ENCODE data around the gene COPS3.

The COPS3 gene

DNA sequence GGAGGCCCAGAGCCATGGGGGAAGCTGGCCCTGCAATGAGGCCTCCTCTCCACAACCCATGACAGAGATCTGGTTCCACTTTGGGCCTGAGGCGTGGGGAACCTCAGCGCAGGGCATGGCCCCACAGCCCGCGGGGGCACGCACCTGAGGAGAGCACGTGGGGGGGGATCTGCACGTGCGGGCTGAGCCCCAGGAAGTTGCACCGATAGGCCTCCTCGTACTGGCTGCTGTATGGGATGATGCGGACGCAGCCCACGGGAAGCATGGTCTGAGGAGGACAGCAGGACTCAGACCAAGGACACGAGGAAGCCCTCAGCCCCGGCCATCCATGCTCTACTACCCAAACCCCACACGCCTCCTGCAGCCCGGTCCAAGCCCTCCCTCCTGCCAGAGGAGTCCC lies 64.8 kb downstream of the COPS3 start:
- H3K4me3 ChIP-seq (ENCODE audit: low read depth, low read length) = no peak overlapping the region
- TF ChIP-seq, protein P1, sequence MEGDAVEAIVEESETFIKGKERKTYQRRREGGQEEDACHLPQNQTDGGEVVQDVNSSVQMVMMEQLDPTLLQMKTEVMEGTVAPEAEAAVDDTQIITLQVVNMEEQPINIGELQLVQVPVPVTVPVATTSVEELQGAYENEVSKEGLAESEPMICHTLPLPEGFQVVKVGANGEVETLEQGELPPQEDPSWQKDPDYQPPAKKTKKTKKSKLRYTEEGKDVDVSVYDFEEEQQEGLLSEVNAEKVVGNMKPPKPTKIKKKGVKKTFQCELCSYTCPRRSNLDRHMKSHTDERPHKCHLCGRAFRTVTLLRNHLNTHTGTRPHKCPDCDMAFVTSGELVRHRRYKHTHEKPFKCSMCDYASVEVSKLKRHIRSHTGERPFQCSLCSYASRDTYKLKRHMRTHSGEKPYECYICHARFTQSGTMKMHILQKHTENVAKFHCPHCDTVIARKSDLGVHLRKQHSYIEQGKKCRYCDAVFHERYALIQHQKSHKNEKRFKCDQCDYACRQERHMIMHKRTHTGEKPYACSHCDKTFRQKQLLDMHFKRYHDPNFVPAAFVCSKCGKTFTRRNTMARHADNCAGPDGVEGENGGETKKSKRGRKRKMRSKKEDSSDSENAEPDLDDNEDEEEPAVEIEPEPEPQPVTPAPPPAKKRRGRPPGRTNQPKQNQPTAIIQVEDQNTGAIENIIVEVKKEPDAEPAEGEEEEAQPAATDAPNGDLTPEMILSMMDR (IDR thresholded peaks at IDR 0.05; ENCODE audit: borderline replicate concordance, insufficient read depth, low read depth, low read length) = no peak

DNA sequence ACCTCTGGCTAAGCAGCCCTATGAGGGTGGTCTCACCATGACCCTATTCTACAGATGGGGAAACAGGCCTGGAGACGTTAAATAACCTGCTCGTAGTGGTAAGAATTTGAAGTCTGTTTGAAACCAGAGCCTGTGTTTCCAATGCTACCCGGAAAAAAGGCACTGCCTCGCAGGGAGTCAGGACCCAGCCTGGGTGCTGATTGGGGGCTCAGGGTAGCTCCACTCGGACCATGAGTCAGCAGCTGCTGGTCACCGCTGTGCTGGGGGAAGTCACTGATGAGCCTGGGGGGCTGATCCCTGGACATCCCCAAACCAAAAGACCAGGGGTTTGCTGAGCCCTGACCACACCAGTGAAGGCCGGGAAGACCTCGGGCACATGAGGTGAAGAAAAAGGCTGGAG lies 65.5 kb downstream of the COPS3 start:
- no peak overlapping the region for H3K4me3 ChIP-seq (ENCODE audit: low read depth, low read length)
- TF ChIP-seq, protein P1 (IDR thresholded peaks at IDR 0.05; ENCODE audit: borderline replicate concordance, insufficient read depth, low read depth, low read length) = no peak

DNA sequence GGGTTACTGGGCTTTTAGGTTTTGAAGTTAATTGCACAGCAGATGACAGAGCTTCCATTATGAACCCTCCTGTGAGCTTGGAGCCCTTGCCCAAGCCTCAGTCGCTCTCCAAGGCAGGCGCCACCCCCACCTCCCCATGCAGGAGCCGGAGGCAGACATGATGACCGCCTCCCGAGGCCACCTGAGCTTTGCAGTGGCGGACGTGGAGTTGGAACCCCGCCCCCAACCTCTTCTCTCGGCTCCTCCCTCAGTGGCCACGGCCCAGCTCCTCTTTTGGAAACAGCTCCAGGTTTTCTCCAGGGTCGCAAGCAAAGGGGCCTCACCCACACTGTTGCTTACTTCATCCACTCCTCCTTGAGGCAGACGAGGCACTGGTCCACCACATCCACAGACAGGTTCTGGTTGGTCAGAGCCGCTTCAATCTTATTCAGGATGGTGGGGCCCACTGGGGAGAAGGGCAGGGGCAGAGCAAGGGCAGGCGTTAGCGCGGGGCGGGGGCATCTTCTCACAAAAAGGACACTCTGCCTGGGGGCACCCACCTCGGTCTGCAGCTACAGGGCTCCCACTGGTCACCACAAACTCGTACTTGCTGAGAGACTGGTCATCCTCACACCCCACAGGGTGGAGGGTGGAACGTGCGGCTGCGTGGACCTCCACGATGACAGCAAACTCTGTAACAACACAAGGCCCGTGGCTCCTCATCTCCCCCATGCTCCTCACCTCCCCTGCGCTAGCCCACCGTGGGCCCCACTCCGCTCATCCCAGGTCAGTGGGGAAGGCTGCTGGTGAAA lies 66.2 kb downstream of the COPS3 start:
- TF ChIP-seq, protein P1 (IDR thresholded peaks at IDR 0.05; ENCODE audit: borderline replicate concordance, insufficient read depth, low read depth, low read length) = no peak

DNA sequence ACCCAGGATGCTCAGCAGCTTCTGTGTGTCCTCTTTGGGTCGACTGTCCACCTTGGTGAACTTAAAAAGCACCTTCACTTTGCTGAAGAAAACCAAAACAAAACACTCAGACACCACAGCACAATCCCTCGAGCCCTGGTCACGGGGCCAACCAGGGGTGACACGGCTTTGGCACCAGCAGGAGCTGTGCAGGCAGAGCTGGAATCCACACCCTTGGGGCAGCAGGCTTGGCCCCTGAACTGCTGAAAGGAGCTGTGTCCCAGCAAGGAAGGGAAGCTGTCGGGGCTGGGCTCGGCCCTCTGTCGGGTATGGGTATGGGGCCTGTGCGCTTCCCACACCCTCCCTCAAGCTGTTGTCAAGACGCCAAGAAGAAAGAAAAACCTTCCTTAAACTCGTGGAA lies 67.3 kb downstream of the COPS3 start:
- TF ChIP-seq, protein P1 (IDR thresholded peaks at IDR 0.05; ENCODE audit: borderline replicate concordance, insufficient read depth, low read depth, low read length) = no peak
- H3K4me3 ChIP-seq (ENCODE audit: low read depth, low read length) = no peak overlapping the region

More for the DNA sequence above, 66.2 kb downstream of the COPS3 start:
- H3K4me3 ChIP-seq (ENCODE audit: low read depth, low read length) = no peak overlapping the region

DNA sequence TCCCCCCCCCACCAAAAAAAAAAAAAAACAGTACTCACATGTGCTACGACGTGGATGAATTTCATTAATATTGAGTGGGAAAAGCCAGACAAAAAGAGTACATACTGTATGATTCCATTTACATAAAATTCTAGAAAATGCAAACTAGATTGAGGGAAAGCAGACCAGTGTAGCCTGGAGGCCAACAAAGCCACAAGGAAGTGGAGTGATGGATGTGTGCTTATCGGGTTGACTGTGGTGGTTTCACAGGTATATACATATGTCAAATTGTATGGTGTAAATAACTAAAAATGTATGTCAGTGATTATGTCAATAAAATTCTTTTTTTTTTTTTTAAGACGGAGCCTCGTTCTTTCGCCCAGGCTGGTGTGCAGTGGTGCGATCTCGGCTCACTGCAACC lies 73.0 kb downstream of the COPS3 start:
- TF ChIP-seq, protein P1 (IDR thresholded peaks at IDR 0.05; ENCODE audit: borderline replicate concordance, insufficient read depth, low read depth, low read length) = no peak
- no peak overlapping the region for H3K4me3 ChIP-seq (ENCODE audit: low read depth, low read length)

DNA sequence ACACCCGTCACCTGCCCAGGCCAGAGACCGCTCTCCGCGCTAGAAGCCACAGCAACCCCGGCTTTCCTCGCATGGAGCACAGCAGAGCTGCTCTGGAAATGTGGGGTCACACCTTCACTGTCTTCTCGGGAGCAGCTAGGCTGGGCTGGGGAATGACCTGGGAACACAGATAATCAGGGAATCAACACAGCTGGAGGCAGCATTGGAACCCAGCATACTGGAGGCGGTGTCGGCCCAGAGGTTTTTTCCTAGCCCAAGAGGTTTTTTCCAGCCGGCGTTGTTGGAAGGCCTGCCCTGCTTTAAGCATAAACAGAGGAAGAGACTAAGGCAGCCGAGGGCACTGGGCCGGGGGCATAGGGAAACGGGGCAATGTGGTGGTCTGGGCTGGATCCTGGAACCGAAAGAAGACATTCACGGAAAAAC lies 74.1 kb downstream of the COPS3 start:
- TF ChIP-seq, protein P1 (IDR thresholded peaks at IDR 0.05; ENCODE audit: borderline replicate concordance, insufficient read depth, low read depth, low read length) = no peak
- no peak overlapping the region for H3K4me3 ChIP-seq (ENCODE audit: low read depth, low read length)

All from GM12875 (cell line).